ENCODE measurements around the gene PTGFRN. TPM values are rescaled to one million over a fixed set of nuclear protein-coding genes. Genes with fewer than 3 reads are reported as not detected.

PTGFRN gene
- total and polyA plus RNA-seq, 7 donors = 0.79 to 8.1 (median 2.3) TPM

GRCh38 chr1:116886291-116886878 is 23.3 kb upstream of the PTGFRN start:
- no peaks in the 10 kb centered on the region for H3K27me3 ChIP-seq (ENCODE audit: insufficient read depth in 3 of 3, low read length in 2 of 3)
- no peaks in the 10 kb centered on the region for H3K36me3 ChIP-seq (ENCODE audit: insufficient read depth in 1 of 2, low read depth in 1 of 2)
- no peak overlapping the region for H3K4me3 ChIP-seq
- 88 to 92% (median 88%) methylated on average over 1 of the region's 1 CpG for WGBS, 3 donors
- H3K9me3 ChIP-seq = no peaks in the 10 kb centered on the region
- no peaks in the 10 kb centered on the region for H3K4me1 ChIP-seq
- no peak for DNase-seq
- ATAC-seq = no peak
- no peak for TF ChIP-seq CTCF (IDR thresholded peaks at IDR 0.05)
- no peak overlapping the region for H3K27ac ChIP-seq
- intact Hi-C loops (cut with DNase I) = no loop called here

- TF ChIP-seq CTCF (IDR thresholded peaks at IDR 0.05) = no peak
- DNase-seq (no peak), ATAC-seq (no peak)
- H3K4me1 ChIP-seq = no peaks in the 10 kb centered on the region
- no peaks in the 10 kb centered on the region for H3K9me3 ChIP-seq
- no peak overlapping the region for H3K27ac ChIP-seq
- no peak overlapping the region for H3K4me3 ChIP-seq
- intact Hi-C loops (cut with DNase I) = no loop called here
- 81 to 88% (median 85%) methylated on average over 3 of the region's 3 CpGs for WGBS, 3 donors
- no peaks in the 10 kb centered on the region for H3K36me3 ChIP-seq (ENCODE audit: insufficient read depth in 1 of 2, low read depth in 1 of 2)
- H3K27me3 ChIP-seq (ENCODE audit: insufficient read depth in 3 of 3, low read length in 2 of 3) = no peaks in the 10 kb centered on the region
Observed at GRCh38 chr1:116887212-116887611, 22.5 kb upstream of the PTGFRN start.

GRCh38 chr1:116889380-116889779 is 20.3 kb upstream of the PTGFRN start:
- Histone ChIP-seq H3K36me3 (ENCODE audit: insufficient read depth in 1 of 2, low read depth in 1 of 2) (no peaks in the 10 kb centered on the region), H3K4me3 (no peak overlapping the region), H3K9me3 (no peaks in the 10 kb centered on the region), H3K27me3 (ENCODE audit: insufficient read depth in 3 of 3, low read length in 2 of 3) (no peaks in the 10 kb centered on the region), H3K27ac (no peak overlapping the region), H3K4me1 (no peaks in the 10 kb centered on the region)
- WGBS, 3 donors = 55 to 61% (median 59%) methylated on average over 4 of the region's 4 CpGs
- intact Hi-C loops (cut with DNase I) = no loop called here
- no peak for TF ChIP-seq CTCF (IDR thresholded peaks at IDR 0.05)
- ATAC-seq = no peak
- peak in 1 of 2 donors; percentile 29 for DNase-seq

- Histone ChIP-seq H3K27ac (no peak overlapping the region), H3K4me3 (no peak overlapping the region), H3K27me3 (ENCODE audit: insufficient read depth in 3 of 3, low read length in 2 of 3) (no peaks in the 10 kb centered on the region), H3K9me3 (no peaks in the 10 kb centered on the region), H3K36me3 (ENCODE audit: insufficient read depth in 1 of 2, low read depth in 1 of 2) (no peaks in the 10 kb centered on the region), H3K4me1 (no peaks in the 10 kb centered on the region)
- ATAC-seq (peak in 1 of 4 donors; percentile 32), DNase-seq (no peak)
- TF ChIP-seq CTCF (IDR thresholded peaks at IDR 0.05) = no peak
- 21 to 41% (median 23%) methylated on average over 5 of the region's 5 CpGs for WGBS, 3 donors
- intact Hi-C loops (cut with DNase I) = no loop called here
Observed at GRCh38 chr1:116891396-116892079, 18.2 kb upstream of the PTGFRN start.

Measured in psoas muscle (tissue), 8 donors.